Trophoblast cell (in vitro differentiated cells and primary cell): ENCODE data around the gene SLC2A4.

Experiments
- DNase-seq, 2 donors: peaks; one replicate each; pipeline ENCODE4 v3.0.0-alpha.2; 2016
- H2AFZ ChIP-seq: 2 replicates; pipeline ENCODE4 v1.6.1; 2013; ENCODE audit warnings: low read length, moderate library complexity, mild to moderate bottlenecking; ENCODE audit not compliant: insufficient read depth, poor library complexity
- H2AK5ac ChIP-seq: 2 replicates; pipeline ENCODE4 v1.6.1; 2013; ENCODE audit warnings: mild to moderate bottlenecking, low read length
- H2BK120ac ChIP-seq: 2 replicates; pipeline ENCODE4 v1.6.1; 2013; ENCODE audit warnings: low read length, mild to moderate bottlenecking, moderate library complexity; ENCODE audit not compliant: insufficient read depth, poor library complexity
- H2BK12ac ChIP-seq: 2 replicates; pipeline ENCODE4 v1.6.1; 2013; ENCODE audit warnings: mild to moderate bottlenecking, low read length, moderate library complexity
- H2BK5ac ChIP-seq: 2 replicates; pipeline ENCODE4 v1.6.1; 2013; ENCODE audit warnings: low read length, low read depth, moderate library complexity, mild to moderate bottlenecking; ENCODE audit not compliant: poor library complexity
- H3K14ac ChIP-seq: 2 replicates; pipeline ENCODE4 v1.6.1; 2013; ENCODE audit warnings: mild to moderate bottlenecking, low read length
- H3K18ac ChIP-seq: 2 replicates; pipeline ENCODE4 v1.6.1; 2013; ENCODE audit warnings: mild to moderate bottlenecking, low read length
- H3K23ac ChIP-seq: 2 replicates; pipeline ENCODE4 v1.6.1; 2013; ENCODE audit warnings: low read length
- H3K27ac ChIP-seq: 2 replicates; pipeline ENCODE4 v1.5.1; 2013; ENCODE audit warnings: low read depth, mild to moderate bottlenecking, inconsistent platforms, low read length, moderate library complexity
- H3K27me3 ChIP-seq: 2 replicates; pipeline ENCODE4 v1.6.1; 2013; ENCODE audit warnings: inconsistent platforms, mild to moderate bottlenecking, low read length, moderate library complexity; ENCODE audit not compliant: insufficient read depth
- H3K36me3 ChIP-seq, 2 experiments: 1 replicate in 1 of 2; 2 replicates in 1 of 2; pipeline ENCODE4 v1.6.1; 2013; ENCODE audit warnings: low read length in 2 of 2, mild to moderate bottlenecking in 2 of 2, moderate library complexity in 1 of 2; ENCODE audit not compliant: insufficient read depth in 2 of 2, control insufficient read depth in 1 of 2
- H3K4ac ChIP-seq: 2 replicates; pipeline ENCODE4 v1.6.1; 2013; ENCODE audit warnings: low read depth, mild to moderate bottlenecking, low read length, moderate library complexity
- H3K4me1 ChIP-seq, 2 experiments: 1 replicate in 1 of 2; 2 replicates in 1 of 2; pipeline ENCODE4 v1.6.1; 2013; ENCODE audit warnings: low read length in 2 of 2, mild to moderate bottlenecking in 2 of 2, moderate library complexity in 1 of 2; ENCODE audit not compliant: insufficient read depth in 2 of 2, control insufficient read depth in 1 of 2
- H3K4me2 ChIP-seq: 2 replicates; pipeline ENCODE4 v1.6.1; 2013; ENCODE audit warnings: inconsistent platforms, mild to moderate bottlenecking, low read length, moderate library complexity
- H3K4me3 ChIP-seq: 2 replicates; pipeline ENCODE4 v1.5.1; 2013; ENCODE audit warnings: mild to moderate bottlenecking, low read depth, low read length, inconsistent platforms
- H3K79me1 ChIP-seq: one replicate; pipeline ENCODE4 v1.6.1; 2013; ENCODE audit warnings: low read length
- H3K79me2 ChIP-seq: 2 replicates; pipeline ENCODE4 v1.6.1; 2013; ENCODE audit warnings: low read length, mild to moderate bottlenecking; ENCODE audit not compliant: control insufficient read depth, insufficient read depth, poor library complexity
- H3K9ac ChIP-seq: 2 replicates; pipeline ENCODE4 v1.6.1; 2013; ENCODE audit warnings: mild to moderate bottlenecking, low read length
- H3K9me3 ChIP-seq: 2 replicates; pipeline ENCODE4 v1.6.1; 2013; ENCODE audit warnings: low read depth, mild to moderate bottlenecking, control low read depth, inconsistent platforms, low read length; ENCODE audit not compliant: insufficient read depth
- H4K12ac ChIP-seq: 2 replicates; pipeline ENCODE4 v1.6.1; 2013; ENCODE audit warnings: low read depth, mild to moderate bottlenecking, low read length, moderate library complexity
- H4K8ac ChIP-seq: 2 replicates; pipeline ENCODE4 v1.6.1; 2013; ENCODE audit warnings: low read depth, mild to moderate bottlenecking, low read length, moderate library complexity
- H4K91ac ChIP-seq: one replicate; pipeline ENCODE4 v1.6.1; 2013; ENCODE audit warnings: low read depth, mild to moderate bottlenecking, low read length, moderate library complexity
- WGBS: extraction: QIAGEN DNeasy Blood & Tissue Kit; methylation state at CpG from one replicate; pipeline ENCODE4 v1.1.7; 2013; ENCODE audit warnings: missing lambda C conversion rate; ENCODE audit not compliant: insufficient read length, insufficient coverage; ENCODE audit errors: extremely low coverage; 5-methylcytosine and 5-hydroxymethylcytosine counted together

SLC2A4 gene

DNA sequence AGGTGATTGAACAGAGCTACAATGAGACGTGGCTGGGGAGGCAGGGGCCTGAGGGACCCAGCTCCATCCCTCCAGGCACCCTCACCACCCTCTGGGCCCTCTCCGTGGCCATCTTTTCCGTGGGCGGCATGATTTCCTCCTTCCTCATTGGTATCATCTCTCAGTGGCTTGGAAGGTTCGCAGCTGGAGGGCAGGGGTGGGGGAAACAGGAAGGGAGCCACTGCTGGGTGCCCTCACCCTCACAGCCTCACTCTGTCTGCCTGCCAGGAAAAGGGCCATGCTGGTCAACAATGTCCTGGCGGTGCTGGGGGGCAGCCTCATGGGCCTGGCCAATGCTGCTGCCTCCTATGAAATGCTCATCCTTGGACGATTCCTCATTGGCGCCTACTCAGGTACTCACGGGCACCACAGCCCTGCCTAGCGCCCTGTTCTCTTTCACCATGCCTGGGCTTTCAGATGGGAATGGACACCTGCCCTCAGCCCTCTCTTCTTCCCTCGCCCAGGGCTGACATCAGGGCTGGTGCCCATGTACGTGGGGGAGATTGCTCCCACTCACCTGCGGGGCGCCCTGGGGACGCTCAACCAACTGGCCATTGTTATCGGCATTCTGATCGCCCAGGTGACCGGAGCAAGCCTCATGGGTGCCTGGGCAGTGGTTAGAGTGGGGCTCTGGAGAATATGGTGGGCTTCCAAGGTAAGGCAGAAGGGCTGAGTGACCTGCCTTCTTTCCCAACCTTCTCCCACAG lies 2.1 kb downstream of the SLC2A4 start:
- Histone ChIP-seq H3K4ac (no peak overlapping the region), H2BK5ac (no peak overlapping the region), H4K91ac (no peak overlapping the region), H3K27me3 (peaks cover 8% of the 10 kb centered on the region), H3K23ac (no peak overlapping the region), H3K4me1 (peaks cover 16% of the 10 kb centered on the region in 2 experiments), H2AFZ (no peak overlapping the region), H3K9ac (no peak overlapping the region), H3K14ac (no peak overlapping the region), H4K8ac (no peak overlapping the region), H3K18ac (no peak overlapping the region), H2AK5ac (no peak overlapping the region), H2BK120ac (no peak overlapping the region), H3K4me3 (no peak overlapping the region), H2BK12ac (no peak overlapping the region), H3K79me1 (no peaks in the 10 kb centered on the region), H3K9me3 (no peaks in the 10 kb centered on the region), H3K79me2 (no peaks in the 10 kb centered on the region), H3K36me3 (no peaks in the 10 kb centered on the region), H4K12ac (no peak overlapping the region), H3K4me2 (no peak overlapping the region), H3K27ac (no peak overlapping the region)
- DNase-seq = no peak
- no CpG with 5 or more reads among the region's 18 CpGs for WGBS

GRCh38 chr17:7284911-7285310 lies 3.4 kb downstream of the SLC2A4 start:
- Histone ChIP-seq H3K4ac (no peak overlapping the region), H4K91ac (no peak overlapping the region), H3K9me3 (no peaks in the 10 kb centered on the region), H2AFZ (no peak overlapping the region), H3K18ac (no peak overlapping the region), H3K9ac (no peak overlapping the region), H2BK120ac (no peak overlapping the region), H3K79me2 (no peaks in the 10 kb centered on the region), H3K4me1 (peaks cover 16% of the 10 kb centered on the region in 2 experiments), H2BK12ac (no peak overlapping the region), H3K36me3 (no peaks in the 10 kb centered on the region), H3K79me1 (no peaks in the 10 kb centered on the region), H3K14ac (no peak overlapping the region), H3K27ac (no peak overlapping the region), H3K23ac (no peak overlapping the region), H3K27me3 (peaks cover 8% of the 10 kb centered on the region), H3K4me3 (no peak overlapping the region), H2BK5ac (no peak overlapping the region), H3K4me2 (no peak overlapping the region), H4K8ac (no peak overlapping the region), H4K12ac (no peak overlapping the region), H2AK5ac (no peak overlapping the region)
- no CpG with 5 or more reads among the region's 16 CpGs for WGBS
- no peak for DNase-seq

GRCh38 chr17:7285679-7286078 lies 4.2 kb downstream of the SLC2A4 start:
- H2AFZ ChIP-seq = no peak overlapping the region
- H3K27me3 ChIP-seq = peaks cover 8% of the 10 kb centered on the region
- peaks cover 14 to 16% of the 10 kb centered on the region in 2 experiments for H3K4me1 ChIP-seq
- H2BK12ac ChIP-seq = no peak overlapping the region
- no peak overlapping the region for H4K8ac ChIP-seq
- no peak overlapping the region for H3K23ac ChIP-seq
- H2AK5ac ChIP-seq = no peak overlapping the region
- H3K79me1 ChIP-seq = no peaks in the 10 kb centered on the region
- no peak overlapping the region for H4K91ac ChIP-seq
- no peak overlapping the region for H3K4me3 ChIP-seq
- no peak overlapping the region for H3K9ac ChIP-seq
- DNase-seq = no peak
- H3K36me3 ChIP-seq = no peaks in the 10 kb centered on the region
- H3K14ac ChIP-seq = no peak overlapping the region
- no peak overlapping the region for H2BK120ac ChIP-seq
- H3K79me2 ChIP-seq = no peaks in the 10 kb centered on the region
- H4K12ac ChIP-seq = no peak overlapping the region
- H3K27ac ChIP-seq = no peak overlapping the region
- H3K18ac ChIP-seq = no peak overlapping the region
- H3K4me2 ChIP-seq = no peak overlapping the region
- H3K4ac ChIP-seq = no peak overlapping the region
- no peaks in the 10 kb centered on the region for H3K9me3 ChIP-seq
- WGBS = no CpG with 5 or more reads among the region's 12 CpGs
- H2BK5ac ChIP-seq = no peak overlapping the region

DNA sequence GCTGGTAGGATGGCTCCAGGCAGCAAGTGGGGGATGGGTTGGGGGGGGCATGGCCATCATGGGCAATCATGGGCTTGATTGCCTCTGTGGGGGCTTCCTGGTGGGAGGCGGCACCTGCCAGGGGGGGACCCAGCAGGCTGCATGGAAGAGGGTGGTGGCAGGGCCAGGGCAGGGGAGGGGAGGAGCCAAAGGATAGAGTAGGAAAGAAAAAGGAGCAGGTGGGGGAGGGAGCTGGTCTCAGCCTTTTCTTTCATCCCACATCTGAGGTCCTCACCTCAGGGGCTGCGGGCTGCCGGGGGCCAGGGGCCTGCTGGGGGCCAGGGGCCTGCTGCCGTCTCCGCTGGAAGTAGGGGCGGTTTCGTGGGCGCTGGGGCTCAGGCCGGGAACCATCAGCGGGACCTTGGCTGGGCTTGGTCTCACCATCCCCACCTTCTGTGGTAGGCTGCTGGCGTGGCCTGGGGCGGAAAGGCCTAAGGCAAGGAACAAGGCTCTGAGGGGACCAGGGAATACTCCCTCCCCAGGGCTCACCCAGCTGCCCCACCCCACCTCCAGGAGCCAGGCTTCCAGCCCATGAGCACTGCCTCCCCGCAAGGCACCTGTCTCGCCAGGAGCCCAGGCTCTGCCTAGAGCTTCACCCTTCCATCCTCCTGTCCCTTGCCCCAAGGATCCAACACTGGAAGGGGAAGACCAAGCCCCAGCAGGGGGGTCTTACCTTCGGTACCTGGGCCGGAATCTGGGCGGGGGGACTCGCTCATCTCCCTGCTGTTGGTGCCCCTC lies 7.9 kb downstream of the SLC2A4 start:
- Histone ChIP-seq H3K23ac (no peak overlapping the region), H2BK120ac (no peak overlapping the region), H2AFZ (no peak overlapping the region), H3K9ac (no peak overlapping the region), H3K4ac (no peak overlapping the region), H3K18ac (no peak overlapping the region), H2BK12ac (no peak overlapping the region), H2AK5ac (no peak overlapping the region), H3K14ac (no peak overlapping the region), H3K36me3 (no peaks in the 10 kb centered on the region), H2BK5ac (no peak overlapping the region), H3K79me1 (no peaks in the 10 kb centered on the region), H3K9me3 (peaks cover 2% of the 10 kb centered on the region), H3K27ac (no peak overlapping the region), H3K4me2 (no peak overlapping the region), H3K4me3 (no peak overlapping the region), H4K12ac (no peak overlapping the region), H3K27me3 (peaks cover 15% of the 10 kb centered on the region), H3K4me1 (peaks cover 0 to 2% of the 10 kb centered on the region in 2 experiments), H4K91ac (no peak overlapping the region), H3K79me2 (no peaks in the 10 kb centered on the region), H4K8ac (no peak overlapping the region)
- WGBS = no CpG with 5 or more reads among the region's 18 CpGs
- DNase-seq = no peak
